NCI-H1105 treated with DMSO at 0.1 percent for 48 hours (cell line): Measurements from ENCODE around the gene ZNF831.

Source experiments
- DNase-seq: peaks from one replicate; lab custom pipeline; 2025; lab: John Stamatoyannopoulos, UW

ZNF831 gene

GRCh38 chr20:59214606-59215547, 51.3 kb downstream of the ZNF831 start:
- no peak for DNase-seq

DNA sequence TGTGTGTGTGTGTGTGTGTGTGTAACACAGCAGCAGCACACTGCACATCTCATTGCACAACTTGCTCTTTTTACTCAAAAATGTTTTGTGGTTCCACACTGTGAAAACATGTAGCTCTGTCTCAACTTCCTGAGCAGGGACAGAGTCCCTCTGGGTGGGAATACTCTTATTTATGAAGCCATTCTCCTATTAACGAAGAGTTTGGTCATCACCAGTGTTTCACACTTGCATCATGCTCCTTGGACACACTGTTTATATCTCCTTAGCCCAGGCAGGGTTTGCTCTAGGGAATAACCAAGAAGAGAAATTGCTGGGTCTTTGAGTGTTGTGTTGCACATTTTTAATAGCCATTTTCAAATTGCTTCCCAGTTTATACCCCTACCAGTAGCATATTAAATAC, 53.6 kb downstream of the ZNF831 start:
- DNase-seq, result no peak

DNA sequence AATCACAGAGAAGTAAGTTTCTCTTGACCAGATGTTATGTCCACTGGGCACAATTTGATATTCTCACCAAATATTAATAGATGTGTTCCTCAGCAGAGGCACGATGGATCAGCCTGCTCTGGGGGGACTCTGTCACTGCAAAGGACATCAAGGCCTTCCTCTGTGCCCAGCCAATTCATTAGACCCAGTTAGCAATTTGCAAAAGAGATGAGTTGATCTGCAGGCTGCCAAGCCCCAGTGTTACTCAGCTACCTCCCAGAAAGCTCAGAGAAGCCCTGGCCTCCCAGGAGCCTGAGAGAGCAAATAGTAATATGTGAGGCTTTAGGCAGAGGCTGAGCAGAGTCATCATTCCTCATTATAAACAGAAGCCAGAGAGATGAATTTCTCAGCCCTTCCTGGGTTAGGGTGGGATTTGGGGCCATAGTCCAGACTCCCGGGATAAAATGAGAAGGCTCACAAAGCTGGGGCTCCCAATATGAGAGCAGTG, 54.2 kb downstream of the ZNF831 start:
- no peak for DNase-seq

DNA sequence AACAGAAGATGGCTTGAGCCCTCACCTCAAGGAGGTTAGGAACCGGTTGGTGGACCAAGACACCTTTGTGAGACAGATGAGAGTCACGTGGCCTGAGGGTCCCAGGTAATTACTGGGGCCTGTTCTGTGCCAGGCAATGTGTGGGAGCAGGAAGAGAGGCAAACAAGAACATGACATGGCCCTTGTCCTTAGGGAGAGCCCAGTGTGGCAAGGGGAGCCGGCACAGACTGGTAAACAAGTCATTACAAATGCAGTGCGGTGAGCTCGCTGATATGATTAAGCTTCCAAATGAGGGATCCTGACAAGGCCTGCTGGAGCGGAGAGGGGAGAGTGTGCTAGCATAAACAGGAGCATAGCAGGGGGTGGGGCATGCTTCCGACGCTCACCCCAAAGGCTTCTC, 55.6 kb downstream of the ZNF831 start:
- DNase-seq, result no peak

- no peak for DNase-seq
Observed at GRCh38 chr20:59220161-59220560, 56.5 kb downstream of the ZNF831 start.

- DNase-seq, result no peak
Observed at GRCh38 chr20:59221049-59221706, 57.6 kb downstream of the ZNF831 start.

DNA sequence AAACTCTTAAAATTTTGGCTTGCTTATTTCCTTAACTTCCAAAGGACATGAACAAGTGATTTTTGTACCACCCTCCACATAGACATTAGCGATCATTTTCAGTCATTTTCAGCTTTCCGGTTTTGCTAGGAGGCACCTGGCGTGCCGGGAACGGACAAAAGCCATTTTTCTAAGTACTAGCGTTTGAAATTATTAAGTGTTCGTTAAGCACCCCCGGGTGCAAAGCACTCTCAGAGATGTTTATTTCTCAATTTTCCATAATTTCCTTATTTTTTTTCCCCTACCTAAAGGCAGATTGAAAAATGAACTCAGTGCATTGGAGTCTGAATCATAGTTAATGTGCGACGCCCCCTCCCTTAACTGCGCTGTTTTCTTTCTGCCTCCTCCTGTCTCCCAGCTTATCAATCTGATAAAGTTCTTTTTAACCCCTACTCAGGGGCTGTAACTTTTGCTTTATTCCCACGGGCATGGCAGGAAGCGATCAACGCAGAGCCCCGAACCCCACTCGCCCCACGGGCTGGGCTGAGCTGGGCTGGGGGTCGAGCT, 58.2 kb downstream of the ZNF831 start:
- peak; percentile 60 for DNase-seq

DNA sequence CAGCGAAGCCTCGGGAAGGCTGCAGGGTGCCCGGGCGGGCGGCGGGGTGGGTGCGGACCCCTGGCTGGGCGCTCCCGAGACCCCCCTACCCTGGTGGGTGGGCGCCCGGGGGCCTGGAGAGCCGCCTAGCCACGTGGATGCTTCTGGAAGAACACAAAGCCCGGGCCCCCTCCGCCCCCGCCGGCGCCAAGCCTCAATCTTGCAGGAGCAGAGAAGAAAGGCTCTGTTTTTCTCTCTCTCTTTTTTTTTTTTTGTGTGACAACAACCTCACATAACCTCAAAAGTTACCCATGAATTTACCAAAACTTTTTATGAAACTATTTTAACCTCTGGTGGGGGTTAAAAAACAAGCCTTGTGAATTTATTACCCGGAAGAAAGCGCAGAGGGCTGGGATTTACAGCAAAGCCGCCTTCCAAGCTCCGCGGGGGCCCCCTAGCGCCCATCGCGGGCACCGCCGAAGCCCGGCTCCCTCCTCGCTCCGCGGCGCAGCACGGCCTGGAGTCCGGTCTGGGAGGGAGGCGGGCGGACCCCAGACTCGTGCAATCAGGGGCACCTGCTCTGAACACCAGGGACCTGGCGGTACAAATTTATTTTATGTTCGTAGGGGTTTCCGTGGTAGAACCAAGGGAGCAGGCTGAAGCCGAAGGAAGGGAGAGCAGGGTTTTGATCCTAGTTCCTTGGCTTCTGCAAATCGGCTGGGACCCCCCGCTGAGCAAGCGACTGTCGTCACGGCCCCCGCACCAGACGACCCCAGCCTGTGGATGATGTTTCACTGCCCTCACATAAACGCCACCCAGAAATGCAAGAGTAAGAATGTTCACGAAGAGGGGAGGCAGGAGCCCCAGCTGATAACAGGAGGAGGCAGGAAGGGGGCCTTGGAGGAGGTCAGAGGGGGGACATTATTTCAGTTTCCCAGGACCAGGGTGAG, 58.9 kb downstream of the ZNF831 start:
- peak; percentile 80 for DNase-seq

GRCh38 chr20:59223182-59223601, 59.6 kb downstream of the ZNF831 start:
- DNase-seq, result peak; percentile 11

- no peak for DNase-seq
Observed at GRCh38 chr20:59223750-59224149, 60.1 kb downstream of the ZNF831 start.

DNA sequence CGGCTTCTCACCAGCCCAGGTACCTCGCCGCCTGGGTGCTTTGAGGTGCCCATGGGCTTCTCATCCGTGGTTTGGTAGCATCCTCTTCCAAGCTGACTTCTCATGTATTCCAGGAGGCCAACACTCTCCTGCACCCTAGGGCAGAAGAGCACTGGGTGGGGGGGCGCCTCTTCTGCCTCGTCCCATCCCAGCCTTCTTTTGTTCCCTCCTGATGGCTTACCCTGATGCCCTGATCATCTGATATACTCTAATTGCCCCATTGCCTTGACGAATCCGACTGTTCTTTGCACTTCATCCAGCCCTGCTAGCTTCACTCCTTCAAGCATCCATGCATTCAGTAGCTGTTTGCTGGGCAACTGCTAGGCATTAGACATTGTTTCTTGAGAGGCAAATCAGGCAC, 60.6 kb downstream of the ZNF831 start:
- DNase-seq, result no peak

GRCh38 chr20:59230385-59230784, 66.8 kb downstream of the ZNF831 start:
- no peak for DNase-seq

DNA sequence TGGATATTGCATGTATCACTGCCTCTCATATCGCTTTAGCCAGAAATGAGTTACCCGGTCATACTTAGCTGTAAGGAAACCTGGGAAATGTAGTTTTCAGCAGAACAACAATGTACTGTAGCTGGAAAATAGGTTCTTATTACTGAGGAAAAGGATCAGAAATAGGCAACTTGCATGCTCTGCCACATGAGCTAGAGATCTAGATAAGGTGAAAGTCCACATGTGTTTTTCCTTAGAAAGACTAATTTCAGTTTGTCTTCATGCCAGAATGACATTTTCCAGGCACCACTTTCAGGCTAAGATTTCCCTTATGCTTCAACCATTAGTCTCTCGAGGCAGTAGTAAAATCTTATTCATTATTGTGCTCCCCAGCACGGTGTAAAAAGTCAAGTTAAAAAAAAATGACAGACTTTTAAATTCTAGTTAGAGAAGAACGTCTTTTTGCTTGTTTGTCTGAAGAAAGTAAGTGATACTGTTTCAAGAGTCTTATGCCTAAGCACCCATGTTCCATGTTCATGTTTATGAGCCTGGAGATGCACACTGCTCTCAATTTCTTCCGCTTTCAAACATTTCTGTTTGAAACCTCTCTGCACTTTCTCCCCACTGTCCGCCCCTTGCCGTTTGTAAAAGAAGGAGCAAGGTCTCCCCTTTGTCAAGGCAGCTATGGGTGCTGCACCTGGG, 67.6 kb downstream of the ZNF831 start:
- DNase-seq, result no peak

GRCh38 chr20:59232618-59233017, 69.0 kb downstream of the ZNF831 start:
- DNase-seq, result no peak

DNA sequence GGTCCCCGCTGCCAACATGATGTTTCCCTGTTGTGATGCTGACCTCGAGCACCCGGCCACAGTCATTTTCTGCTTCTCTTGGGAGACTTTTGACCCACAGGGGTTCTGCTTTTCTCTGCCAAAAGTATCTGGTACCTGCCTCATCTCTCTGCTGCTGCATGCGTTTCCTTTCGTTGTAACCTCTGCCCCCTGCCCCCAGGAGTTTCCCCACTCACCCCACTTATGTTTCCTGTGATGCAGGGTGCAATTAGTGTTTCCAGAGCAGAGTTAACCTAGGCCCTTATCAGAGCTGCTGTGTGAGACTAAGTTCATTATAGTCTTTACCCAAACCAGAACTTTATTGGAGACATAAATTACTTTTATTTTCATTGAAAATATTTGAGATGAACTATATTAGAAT, 71.6 kb downstream of the ZNF831 start:
- no peak for DNase-seq

GRCh38 chr20:59240006-59240405, 76.4 kb downstream of the ZNF831 start:
- no peak for DNase-seq

DNA sequence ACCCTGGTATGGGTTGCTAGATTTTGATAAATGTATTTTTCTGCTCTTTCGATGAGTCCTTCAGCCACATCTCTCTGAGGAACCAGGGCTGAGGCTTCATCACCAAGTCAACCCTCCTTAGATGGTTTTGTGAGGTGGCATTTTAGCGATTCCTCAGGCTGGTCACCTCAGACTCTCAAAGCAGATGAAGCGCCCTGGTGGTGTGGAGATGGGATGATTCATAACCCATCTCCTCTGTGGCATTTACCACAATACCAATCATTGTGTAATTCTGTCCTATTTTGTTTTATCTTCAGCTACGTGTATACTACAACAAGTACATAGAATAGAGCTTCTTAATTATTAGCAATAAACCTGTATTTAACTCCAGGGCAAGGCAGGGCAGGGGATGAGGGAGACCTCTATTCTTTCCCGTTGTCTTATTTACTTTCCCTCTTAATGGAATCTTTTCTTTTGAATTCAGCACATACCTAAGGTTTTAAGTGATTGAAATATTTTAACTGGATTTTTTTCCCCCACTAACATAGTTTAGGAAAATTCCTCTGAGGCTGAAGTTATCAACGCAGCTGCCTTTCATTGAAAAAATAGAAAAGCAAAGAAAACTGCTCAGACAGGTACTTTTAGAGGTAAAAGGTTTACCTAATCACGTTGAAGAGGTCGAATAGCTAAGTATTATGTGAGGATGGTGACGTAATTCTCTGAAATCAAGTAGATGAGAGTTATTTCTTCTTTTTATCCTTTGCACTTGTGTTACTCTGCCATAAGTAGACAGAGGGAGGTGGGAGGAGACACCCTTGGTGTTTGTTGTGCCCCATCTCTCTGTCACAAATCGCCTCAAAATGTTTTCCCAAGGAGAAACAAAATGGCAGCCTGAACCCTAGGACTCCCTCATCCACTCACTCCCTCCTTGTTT, 79.3 kb downstream of the ZNF831 start:
- DNase-seq, result no peak

DNA sequence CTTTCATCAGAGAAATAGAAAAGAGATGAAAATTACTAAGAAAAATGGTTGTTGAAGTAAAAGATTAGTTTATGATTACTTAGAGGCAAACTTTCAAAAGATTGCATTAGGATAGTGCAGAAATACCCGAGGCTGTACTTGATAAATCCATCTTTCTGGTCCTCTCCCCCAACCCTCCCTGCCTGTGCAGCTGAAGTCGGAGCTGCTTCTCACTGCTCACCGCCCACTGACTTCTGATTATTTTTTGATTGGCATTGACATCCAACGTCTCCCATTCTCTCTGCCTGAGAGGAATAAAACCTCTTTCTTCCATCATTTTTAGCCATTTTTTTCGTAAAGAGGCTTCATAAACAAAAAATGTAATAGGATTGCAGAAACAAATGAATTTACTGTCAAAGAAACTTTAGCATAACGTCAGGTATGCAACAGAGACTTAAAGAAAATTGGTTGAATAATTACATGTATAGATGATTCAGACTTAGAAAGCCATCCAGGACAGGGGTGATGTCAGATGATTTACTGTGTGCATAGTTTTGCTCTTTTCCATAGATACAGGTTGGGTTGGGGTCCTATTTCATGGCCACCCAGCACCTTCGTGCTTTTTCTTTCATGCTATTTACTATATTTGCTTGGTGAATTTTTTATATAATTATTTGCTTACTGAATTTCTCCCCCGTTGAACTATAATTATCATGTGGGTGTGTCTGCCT, 83.2 kb downstream of the ZNF831 start:
- no peak for DNase-seq
